Gastroesophageal sphincter (tissue), 3 donors: ENCODE measurements around the gene WBP2.

Experiments used
- POLR2A ChIP-seq, 2 donors: fragments of 450-650 bp; IDR thresholded peaks; one replicate each; pipeline ENCODE4 v1.6.1; 2017; ENCODE audit warnings: antibody characterized with exemption in 2 of 2, mild to moderate bottlenecking in 2 of 2, moderate library complexity in 1 of 2
- TF ChIP-seq, protein P1 (sequence below), 4 experiments: fragments of 200-600 bp in 2 of 4; fragments of 450-650 bp in 2 of 4; sonication (generic) in 1 of 4; IDR thresholded peaks; one replicate each; pipeline ENCODE4 v1.5.1; 2017 to 2019; ENCODE audit warnings: antibody characterized with exemption in 4 of 4, mild to moderate bottlenecking in 2 of 4, moderate library complexity in 2 of 4

DNA sequence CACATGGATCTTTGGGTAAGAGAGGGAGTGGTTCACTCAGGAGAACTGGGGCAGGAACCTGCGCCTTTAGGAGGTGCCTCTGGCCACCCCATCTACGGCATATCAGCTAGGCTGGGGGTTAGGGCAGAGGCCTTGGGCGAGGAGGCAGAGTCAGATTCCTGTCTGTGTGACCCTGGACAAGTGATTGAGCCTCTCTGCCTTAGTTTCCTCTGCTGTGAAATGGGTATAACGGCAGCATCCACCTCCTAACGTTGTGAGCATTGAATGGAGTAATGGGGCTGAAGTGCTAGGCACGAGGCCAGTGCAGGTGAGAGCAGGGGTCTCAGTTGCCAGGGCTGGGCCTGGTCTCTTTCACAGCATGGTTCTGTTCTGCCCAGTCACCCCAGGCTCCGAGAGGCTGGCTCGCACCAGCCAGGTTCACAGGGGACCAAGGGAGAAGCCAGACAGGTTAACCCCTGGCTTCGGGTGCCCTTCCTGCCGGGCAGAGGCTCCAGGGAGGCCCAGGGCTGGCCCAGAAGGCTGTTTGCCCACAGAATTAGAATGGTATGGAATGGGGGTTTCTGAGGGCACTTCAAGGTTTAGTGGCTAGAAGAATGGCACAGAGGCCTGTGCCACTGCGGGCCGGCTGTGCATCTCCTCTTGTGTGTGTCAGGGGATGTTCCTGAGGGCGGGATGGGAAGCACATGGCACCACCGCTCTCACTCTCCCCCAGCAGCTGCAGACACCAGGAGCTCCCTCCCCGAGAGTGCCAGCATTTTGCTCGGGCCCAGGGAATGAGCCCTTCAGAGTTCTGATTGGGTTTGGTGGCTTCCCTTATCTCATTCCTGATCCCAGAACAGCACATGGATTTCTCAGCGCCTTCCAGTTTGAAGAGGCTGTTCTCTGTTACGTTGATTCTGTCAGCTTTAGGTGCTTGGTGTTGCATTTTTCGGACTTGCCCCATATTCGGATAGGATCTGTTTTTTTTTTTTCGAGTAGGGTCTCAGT is 34.7 kb downstream of the WBP2 start:
- TF ChIP-seq, protein P1, sequence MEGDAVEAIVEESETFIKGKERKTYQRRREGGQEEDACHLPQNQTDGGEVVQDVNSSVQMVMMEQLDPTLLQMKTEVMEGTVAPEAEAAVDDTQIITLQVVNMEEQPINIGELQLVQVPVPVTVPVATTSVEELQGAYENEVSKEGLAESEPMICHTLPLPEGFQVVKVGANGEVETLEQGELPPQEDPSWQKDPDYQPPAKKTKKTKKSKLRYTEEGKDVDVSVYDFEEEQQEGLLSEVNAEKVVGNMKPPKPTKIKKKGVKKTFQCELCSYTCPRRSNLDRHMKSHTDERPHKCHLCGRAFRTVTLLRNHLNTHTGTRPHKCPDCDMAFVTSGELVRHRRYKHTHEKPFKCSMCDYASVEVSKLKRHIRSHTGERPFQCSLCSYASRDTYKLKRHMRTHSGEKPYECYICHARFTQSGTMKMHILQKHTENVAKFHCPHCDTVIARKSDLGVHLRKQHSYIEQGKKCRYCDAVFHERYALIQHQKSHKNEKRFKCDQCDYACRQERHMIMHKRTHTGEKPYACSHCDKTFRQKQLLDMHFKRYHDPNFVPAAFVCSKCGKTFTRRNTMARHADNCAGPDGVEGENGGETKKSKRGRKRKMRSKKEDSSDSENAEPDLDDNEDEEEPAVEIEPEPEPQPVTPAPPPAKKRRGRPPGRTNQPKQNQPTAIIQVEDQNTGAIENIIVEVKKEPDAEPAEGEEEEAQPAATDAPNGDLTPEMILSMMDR (IDR thresholded peaks at IDR 0.05): no peak
- no peak for TF ChIP-seq POLR2A (IDR thresholded peaks at IDR 0.05)
